ENCODE measurements around the gene MRPL11.

- TF ChIP-seq CTCF (IDR thresholded peaks at IDR 0.05) (no peak), POLR2A (IDR thresholded peaks at IDR 0.05) (no peak)
Observed at GRCh38 chr11:66475349-66476172, 36.9 kb upstream of the MRPL11 start.
